Activated T-helper 1 cell treated with Interleukin-2 at 50 U/mL for 16 hours (primary cell): ENCODE data around the gene STK39.

ENCODE experiments used
- DNase-seq: peaks from one replicate; pipeline ENCODE4 v3.0.0-alpha.2; 2020; ENCODE audit warnings: low read depth

Gene STK39

DNA sequence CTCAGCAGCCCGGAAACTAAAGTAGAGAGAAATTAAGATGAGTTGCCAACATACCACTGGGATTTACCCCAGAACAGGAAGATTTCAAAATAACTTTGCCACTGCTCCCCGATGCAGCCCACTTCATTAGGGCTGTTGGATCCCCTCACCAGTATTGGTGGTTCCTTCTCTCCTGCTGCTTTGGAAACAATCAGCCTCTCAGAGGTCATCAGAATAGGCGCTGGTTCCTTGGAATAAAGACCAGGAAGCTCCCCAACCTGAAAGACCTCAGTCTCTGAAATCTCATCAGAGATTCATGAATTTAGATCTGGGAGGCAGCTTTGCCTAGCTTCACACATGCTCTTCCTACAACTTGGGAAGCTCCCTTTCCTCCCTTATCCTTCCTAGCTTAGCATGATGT lies 332.4 kb downstream of the STK39 start:
- no peak for DNase-seq

DNA sequence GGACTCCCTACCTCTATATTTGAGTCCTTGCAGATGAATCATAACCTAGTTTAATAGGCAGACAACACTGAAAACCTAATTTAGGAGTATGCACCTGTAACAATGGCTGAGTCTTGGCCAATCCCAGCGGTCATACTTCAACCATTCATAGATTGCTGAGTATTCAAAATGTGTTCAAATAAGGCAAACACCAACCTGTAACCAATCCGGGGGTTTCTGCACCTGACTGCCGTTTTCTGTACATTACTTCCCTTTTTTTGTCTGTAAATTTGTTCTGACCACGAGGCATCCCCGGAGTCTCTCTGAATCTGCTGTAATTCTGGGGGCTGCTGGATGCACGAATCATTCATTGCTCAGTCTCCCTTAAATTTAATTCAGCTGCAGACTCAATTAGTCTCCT lies 338.6 kb downstream of the STK39 start:
- DNase-seq: no peak

- DNase-seq: no peak
Observed at GRCh38 chr2:167905668-167906067, 341.7 kb downstream of the STK39 start.
